ENCODE results near the gene MAST4.

Gene MAST4

DNA sequence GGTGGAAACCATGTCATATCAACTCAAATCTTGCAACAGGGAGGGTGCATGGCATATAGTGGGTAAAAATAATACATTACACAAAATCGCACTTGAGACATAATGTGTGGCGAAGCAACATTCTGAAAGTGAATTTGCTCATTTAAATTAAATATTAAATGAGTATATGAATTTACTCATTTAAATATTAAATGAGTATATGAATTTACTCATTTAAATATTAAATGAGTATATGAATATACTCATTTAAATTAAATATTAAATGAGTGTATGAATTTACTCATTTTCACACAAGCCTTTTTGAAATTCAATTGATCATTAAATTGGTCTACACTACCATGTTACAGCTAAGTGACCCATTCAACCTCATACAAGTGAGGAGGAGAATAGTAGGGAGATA, 10.5 kb downstream of the MAST4 start:
- no peak for DNase-seq

GRCh38 chr5:66608501-66608900, 12.3 kb downstream of the MAST4 start:
- no peak for DNase-seq

DNA sequence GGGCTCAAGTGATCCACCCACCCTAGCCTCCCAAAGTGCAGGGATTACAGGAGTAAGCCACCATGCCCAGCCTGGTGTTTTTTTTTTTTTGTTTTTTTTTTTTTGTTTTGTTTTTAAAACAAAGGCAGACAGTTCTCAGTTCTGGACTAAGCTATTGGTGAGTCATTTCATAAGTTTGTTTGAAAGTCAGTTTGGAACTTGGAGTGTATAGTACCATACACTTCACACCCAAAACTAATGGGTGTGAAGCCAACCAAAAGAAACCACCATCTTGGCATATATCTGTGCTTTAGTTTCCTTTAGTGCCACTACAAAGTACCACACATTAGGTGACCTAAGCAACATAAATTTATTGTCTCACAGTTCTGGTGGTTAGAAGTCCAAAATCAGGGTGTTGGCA, 13.4 kb downstream of the MAST4 start:
- DNase-seq = no peak

GRCh38 chr5:66612226-66612625, 16.0 kb downstream of the MAST4 start:
- no peak for DNase-seq

GRCh38 chr5:66615136-66615535, 18.9 kb downstream of the MAST4 start:
- DNase-seq = no peak

DNA sequence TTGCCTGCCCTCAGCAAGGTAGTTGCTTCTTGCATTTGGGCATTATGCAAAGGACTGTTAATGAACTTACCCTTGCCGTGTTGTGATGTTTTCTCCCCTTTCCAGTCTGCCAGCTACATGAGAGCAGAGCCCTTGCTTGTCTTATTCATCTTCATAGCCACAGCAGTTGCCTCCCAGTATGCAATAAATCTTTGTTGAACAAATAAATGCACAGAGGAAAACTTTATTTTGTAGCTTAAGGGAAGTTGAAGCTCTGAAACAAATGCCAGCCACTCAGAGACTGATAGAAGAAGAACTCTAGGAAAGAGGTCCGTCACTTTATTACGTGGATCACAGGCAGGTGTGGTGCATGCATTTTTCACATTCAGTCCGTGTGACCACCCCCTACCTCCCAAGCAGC, 19.7 kb downstream of the MAST4 start:
- no peak for DNase-seq

DNA sequence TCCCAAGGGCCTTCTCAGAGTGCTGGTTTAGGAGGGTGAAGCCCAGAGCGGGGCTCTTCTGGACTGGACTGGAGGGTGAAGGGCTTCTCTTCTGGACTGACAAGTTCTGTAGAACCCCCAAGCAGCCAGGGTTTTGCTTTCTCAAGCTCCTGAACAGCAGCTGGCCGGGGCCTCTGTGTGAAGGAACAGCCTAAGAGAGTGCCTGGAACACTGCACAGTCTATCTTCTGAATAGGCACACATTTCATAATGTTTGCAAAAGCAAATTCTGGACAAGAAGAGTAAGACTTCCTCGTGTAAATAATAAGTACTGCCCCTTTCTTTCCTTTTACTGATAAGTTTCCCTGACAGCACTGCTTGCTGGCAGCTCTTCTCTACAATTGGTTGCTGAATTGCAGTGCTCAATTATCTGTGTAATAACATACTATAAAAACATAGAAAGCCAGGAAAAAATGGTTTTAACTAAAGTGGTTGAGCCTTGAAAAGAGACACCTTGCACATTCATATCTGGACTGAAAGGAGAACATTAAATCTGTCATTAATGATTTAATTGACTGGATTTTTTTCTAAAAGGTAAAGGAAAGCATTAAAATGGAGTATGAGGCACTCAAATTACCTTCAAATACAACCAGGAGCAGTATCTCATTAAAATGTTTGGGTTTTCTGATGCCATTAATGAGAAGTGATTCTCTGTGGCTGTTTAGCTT, 20.5 kb downstream of the MAST4 start:
- DNase-seq = no peak

- DNase-seq = no peak
These were observed 21.2 kb downstream of the MAST4 start for GRCh38 chr5:66617226-66617861.

- DNase-seq = no peak
These were observed 22.0 kb downstream of the MAST4 start for GRCh38 chr5:66617991-66618768.

- DNase-seq = no peak
These were observed 24.5 kb downstream of the MAST4 start for GRCh38 chr5:66620711-66621110.

GRCh38 chr5:66621146-66621545, 25.0 kb downstream of the MAST4 start:
- no peak for DNase-seq

DNA sequence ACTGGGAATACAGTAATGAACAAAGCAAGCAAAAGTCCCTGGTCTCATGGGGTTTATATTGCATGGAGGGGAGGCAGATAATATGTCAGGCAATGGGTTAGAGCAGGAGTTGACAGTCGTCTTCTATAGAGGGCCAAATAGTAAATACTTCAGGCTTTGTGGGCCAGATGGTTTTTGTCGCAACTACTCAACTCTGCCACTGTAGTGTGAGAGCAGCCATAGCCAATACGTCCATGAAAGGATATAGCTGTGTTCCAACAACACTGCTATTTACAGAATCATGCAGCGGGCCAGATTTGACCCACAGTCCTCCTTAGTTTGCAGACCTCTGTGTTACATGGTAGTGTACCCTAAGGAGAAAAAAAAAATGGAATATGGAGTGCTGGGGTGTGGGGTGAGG, 25.5 kb downstream of the MAST4 start:
- no peak for DNase-seq

DNA sequence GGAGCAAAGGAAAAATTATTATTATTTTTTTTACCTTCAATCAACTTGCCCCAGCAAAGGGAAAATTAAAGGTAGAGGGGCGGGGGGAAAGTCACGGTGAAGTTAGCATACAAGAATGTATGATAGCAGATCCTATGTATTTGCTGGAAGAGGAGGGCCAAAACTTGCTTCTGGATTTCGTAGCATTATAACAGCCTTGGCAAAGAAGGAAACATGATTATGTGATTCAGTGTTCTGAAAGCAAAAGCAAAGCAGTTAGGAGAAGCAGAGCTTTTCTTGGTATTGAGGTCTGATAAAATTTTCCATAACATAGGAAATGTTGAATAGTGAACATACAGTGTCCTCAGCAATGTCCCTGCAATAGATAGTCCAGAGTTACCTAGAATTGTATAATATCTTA, 32.4 kb downstream of the MAST4 start:
- DNase-seq = no peak

- DNase-seq = no peak
These were observed 33.3 kb downstream of the MAST4 start for GRCh38 chr5:66629446-66629845.

GRCh38 chr5:66633754-66634153, 37.6 kb downstream of the MAST4 start:
- no peak for DNase-seq

DNA sequence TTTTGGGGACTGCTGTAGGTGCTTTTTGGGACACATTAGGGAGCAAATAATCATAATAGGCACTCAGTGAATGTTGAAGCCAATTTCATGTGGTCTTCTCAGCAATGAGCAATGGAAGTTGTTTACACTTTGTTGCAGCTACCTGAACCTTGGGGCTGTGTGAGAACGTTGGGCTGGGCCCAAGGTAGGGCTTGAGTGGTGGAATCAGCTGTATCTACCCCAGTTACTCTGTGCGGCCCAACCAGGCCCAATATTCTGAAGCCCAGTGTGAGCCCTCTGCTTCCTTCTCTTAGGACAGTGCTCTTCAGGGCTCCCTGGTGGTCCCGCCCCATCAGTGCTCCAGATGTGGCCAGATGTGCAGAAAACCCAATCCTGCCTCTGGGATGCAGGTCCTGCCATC, 38.4 kb downstream of the MAST4 start:
- DNase-seq = no peak

GRCh38 chr5:66637994-66638393, 41.8 kb downstream of the MAST4 start:
- no peak for DNase-seq

DNA sequence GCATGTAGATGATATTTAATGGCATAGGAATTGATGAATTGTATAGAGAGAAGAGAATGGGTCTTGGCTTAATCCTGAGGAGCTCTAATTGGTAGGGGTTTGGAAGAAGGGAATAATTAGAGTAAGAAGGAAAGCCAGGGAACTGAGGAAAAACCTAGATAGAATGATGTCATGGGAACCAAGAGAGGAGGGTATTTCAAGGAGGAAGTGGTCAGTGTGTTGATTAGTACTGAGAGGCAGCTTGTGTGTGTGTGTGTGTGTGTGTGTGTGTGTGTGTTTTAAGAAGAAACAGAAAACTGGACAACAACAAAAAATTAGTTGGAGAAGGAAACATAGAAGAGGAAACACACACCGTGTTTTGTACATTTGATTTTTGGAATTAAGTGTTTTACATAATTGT, 42.8 kb downstream of the MAST4 start:
- no peak for DNase-seq

DNA sequence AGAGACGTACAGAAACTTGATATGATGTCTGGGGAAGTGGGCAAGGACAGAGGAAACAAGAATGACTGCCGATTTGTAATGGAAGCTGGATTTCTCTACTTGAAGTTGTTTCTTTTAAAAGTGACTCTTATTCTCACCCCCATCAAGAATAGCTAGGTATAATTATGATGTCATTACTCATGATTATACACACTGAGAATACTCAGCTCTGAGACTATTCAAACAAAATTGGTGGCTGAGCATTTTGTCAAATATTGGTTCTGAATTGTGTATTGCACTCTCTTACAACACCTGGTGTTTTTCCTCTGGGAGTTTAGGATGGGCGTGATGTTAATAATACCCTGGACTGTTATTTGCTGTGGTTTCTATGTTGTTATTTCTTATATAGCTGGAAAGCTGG, 46.3 kb downstream of the MAST4 start:
- DNase-seq = no peak

GRCh38 chr5:66643387-66643786, 47.2 kb downstream of the MAST4 start:
- no peak for DNase-seq

GRCh38 chr5:66644111-66644510, 47.9 kb downstream of the MAST4 start:
- DNase-seq = no peak

DNA sequence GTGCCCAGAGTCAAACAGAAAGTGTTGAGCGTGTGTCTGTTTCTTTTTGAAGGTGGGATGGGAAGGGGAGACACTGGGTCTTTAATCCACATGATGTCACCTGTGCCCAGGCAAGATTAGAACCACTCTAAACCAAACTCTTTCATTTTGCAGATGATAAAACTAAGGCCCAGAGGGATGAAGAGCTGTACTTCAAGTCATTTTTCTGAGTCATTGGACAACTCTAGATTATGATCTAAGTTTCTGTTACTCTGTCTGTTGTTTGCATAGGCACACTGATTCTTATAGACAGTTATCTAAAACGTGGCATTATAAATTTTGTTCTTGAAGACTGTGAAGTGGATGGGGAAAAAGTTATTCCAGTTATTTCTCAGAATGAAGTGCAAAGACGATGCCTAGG, 48.8 kb downstream of the MAST4 start:
- DNase-seq = no peak

GRCh38 chr5:66646570-66646969, 50.4 kb downstream of the MAST4 start:
- no peak for DNase-seq
